ENCODE data around the gene CLCNKB.

- TF ChIP-seq, protein P1, sequence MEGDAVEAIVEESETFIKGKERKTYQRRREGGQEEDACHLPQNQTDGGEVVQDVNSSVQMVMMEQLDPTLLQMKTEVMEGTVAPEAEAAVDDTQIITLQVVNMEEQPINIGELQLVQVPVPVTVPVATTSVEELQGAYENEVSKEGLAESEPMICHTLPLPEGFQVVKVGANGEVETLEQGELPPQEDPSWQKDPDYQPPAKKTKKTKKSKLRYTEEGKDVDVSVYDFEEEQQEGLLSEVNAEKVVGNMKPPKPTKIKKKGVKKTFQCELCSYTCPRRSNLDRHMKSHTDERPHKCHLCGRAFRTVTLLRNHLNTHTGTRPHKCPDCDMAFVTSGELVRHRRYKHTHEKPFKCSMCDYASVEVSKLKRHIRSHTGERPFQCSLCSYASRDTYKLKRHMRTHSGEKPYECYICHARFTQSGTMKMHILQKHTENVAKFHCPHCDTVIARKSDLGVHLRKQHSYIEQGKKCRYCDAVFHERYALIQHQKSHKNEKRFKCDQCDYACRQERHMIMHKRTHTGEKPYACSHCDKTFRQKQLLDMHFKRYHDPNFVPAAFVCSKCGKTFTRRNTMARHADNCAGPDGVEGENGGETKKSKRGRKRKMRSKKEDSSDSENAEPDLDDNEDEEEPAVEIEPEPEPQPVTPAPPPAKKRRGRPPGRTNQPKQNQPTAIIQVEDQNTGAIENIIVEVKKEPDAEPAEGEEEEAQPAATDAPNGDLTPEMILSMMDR (IDR thresholded peaks at IDR 0.05): no peak
- no peak for TF ChIP-seq REST (IDR thresholded peaks at IDR 0.05; ENCODE audit: insufficient read depth in 1 of 2, low read depth in 2 of 2, low read length in 1 of 2)
- no peak for TF ChIP-seq SIN3A (IDR thresholded peaks at IDR 0.05; ENCODE audit: borderline replicate concordance, insufficient read depth, low read depth, low read length)
Observed at GRCh38 chr1:16085522-16085921, 41.9 kb downstream of the CLCNKB start.
